ENCODE data around the gene KCNJ9. TPM values are rescaled to one million over a fixed set of nuclear protein-coding genes. Genes with fewer than 3 reads are reported as not detected.

KCNJ9 gene
- polyA plus RNA-seq, 3 donors = not detected

GRCh38 chr1:160104486-160104885 lies 23.1 kb downstream of the KCNJ9 start:
- H3K27me3 Mint-ChIP-seq (ENCODE audit: low read depth in 3 of 3) = peaks cover 0 to 7% (median 4%) of the 10 kb centered on the region in 3 donors
- no peaks in the 10 kb centered on the region for H3K9me3 ChIP-seq (replicated peaks in 1 of 2; ENCODE audit: control insufficient read depth in 1 of 2, insufficient read depth in 1 of 2, low read length in 2 of 2)
- no peak for TF ChIP-seq CTCF (IDR thresholded peaks at IDR 0.05)
- H3K4me1 Mint-ChIP-seq = peaks cover 55% of the 10 kb centered on the region
- peak overlapping the region; percentile 82 to 95 (median 90) for H3K27ac Mint-ChIP-seq
- H3K4me3 Mint-ChIP-seq = peak overlapping the region in 1 of 2 donors; percentile 62
- peak overlapping the region; percentile 37 for H3K4me2 ChIP-seq (replicated peaks; ENCODE audit: extremely low read depth, low read length, poor library complexity, severe bottlenecking)
- H2AFZ ChIP-seq (ENCODE audit: insufficient read depth, low read depth, low read length, poor library complexity, severe bottlenecking) = peak overlapping the region; percentile 32
- peak overlapping the region in 1 of 3 experiments; percentile 23 for H3K4me3 ChIP-seq (replicated peaks in 1 of 3; ENCODE audit: low read depth in 2 of 3, low read length in 3 of 3)
- H3K79me2 ChIP-seq (ENCODE audit: insufficient read depth, low read length) = no peaks in the 10 kb centered on the region
- intact Hi-C loops (cut with micrococcal nuclease) = loop anchor here (5.0 to 10.0 kb wide), 5 partner anchors 90 to 188 kb away; partner anchors contain the start of genes CASQ1 (in 1 of the 2) and PEX19 (in 1 of the 2)
- H3K36me3 Mint-ChIP-seq = no peaks in the 10 kb centered on the region
- H3K27me3 ChIP-seq (ENCODE audit: control insufficient read depth in 2 of 2, insufficient read depth in 2 of 2, low read length in 2 of 2) = no peaks in the 10 kb centered on the region
- H3K36me3 ChIP-seq (replicated peaks in 1 of 2; ENCODE audit: control insufficient read depth in 1 of 2, insufficient read depth in 2 of 2, low read length in 2 of 2) = no peaks in the 10 kb centered on the region
- peaks cover 54 to 66% of the 10 kb centered on the region in 2 donors for H3K4me1 ChIP-seq (ENCODE audit: control insufficient read depth in 1 of 2, insufficient read depth in 2 of 2, low read length in 2 of 2)
- peak overlapping the region; percentile 52 to 66 for H3K27ac ChIP-seq (ENCODE audit: low read depth in 1 of 2, low read length in 2 of 2)
- H3K9ac ChIP-seq (ENCODE audit: insufficient read depth, low read length, poor library complexity, severe bottlenecking) = no peak overlapping the region
- peaks cover 0 to 3% (median 0%) of the 10 kb centered on the region in 7 donors for H3K9me3 Mint-ChIP-seq
- no peaks in the 10 kb centered on the region for H4K20me1 ChIP-seq (ENCODE audit: insufficient read depth, low read length)
- no CpG with 5 or more reads among the region's 3 CpGs for WGBS (ENCODE audit: insufficient coverage)
- peak; percentile 72 to 83 (median 75) for DNase-seq

GRCh38 chr1:160105155-160105554 lies 23.8 kb downstream of the KCNJ9 start:
- no peak overlapping the region for H3K9ac ChIP-seq (ENCODE audit: insufficient read depth, low read length, poor library complexity, severe bottlenecking)
- intact Hi-C loops (cut with micrococcal nuclease) = loop anchor here in 1 of 2 donors (10.0 kb wide), 3 partner anchors 90 to 180 kb away; partner anchors contain the start of genes CASQ1 and PEX19
- no peak overlapping the region for H3K4me3 ChIP-seq (replicated peaks in 1 of 3; ENCODE audit: low read depth in 2 of 3, low read length in 3 of 3)
- H3K27me3 ChIP-seq (ENCODE audit: control insufficient read depth in 2 of 2, insufficient read depth in 2 of 2, low read length in 2 of 2) = no peaks in the 10 kb centered on the region
- H3K4me2 ChIP-seq (replicated peaks; ENCODE audit: extremely low read depth, low read length, poor library complexity, severe bottlenecking) = no peak overlapping the region
- no peaks in the 10 kb centered on the region for H3K36me3 ChIP-seq (replicated peaks in 1 of 2; ENCODE audit: control insufficient read depth in 1 of 2, insufficient read depth in 2 of 2, low read length in 2 of 2)
- WGBS (ENCODE audit: insufficient coverage) = 97% methylated on average over 3 of the region's 5 CpGs
- H3K9me3 ChIP-seq (replicated peaks in 1 of 2; ENCODE audit: control insufficient read depth in 1 of 2, insufficient read depth in 1 of 2, low read length in 2 of 2) = no peaks in the 10 kb centered on the region
- H3K27ac ChIP-seq (ENCODE audit: low read depth in 1 of 2, low read length in 2 of 2) = peak overlapping the region; percentile 52 to 66
- Mint-ChIP-seq H3K4me3 (no peak overlapping the region), H3K27me3 (ENCODE audit: low read depth in 3 of 3) (peaks cover 2 to 14% (median 4%) of the 10 kb centered on the region in 3 donors), H3K27ac (peak overlapping the region in 5 of 7 donors; percentile 85 to 95 (median 92)), H3K4me1 (peaks cover 52% of the 10 kb centered on the region), H3K36me3 (no peaks in the 10 kb centered on the region), H3K9me3 (peaks cover 0 to 3% (median 0%) of the 10 kb centered on the region in 7 donors)
- H3K79me2 ChIP-seq (ENCODE audit: insufficient read depth, low read length) = no peaks in the 10 kb centered on the region
- H2AFZ ChIP-seq (ENCODE audit: insufficient read depth, low read depth, low read length, poor library complexity, severe bottlenecking) = no peak overlapping the region
- no peak for DNase-seq
- peaks cover 50 to 61% of the 10 kb centered on the region in 2 donors for H3K4me1 ChIP-seq (ENCODE audit: control insufficient read depth in 1 of 2, insufficient read depth in 2 of 2, low read length in 2 of 2)
- TF ChIP-seq CTCF (IDR thresholded peaks at IDR 0.05) = no peak
- no peaks in the 10 kb centered on the region for H4K20me1 ChIP-seq (ENCODE audit: insufficient read depth, low read length)

All from CD14-positive monocyte (primary cell).